Measurements from ENCODE around the gene CAMK1D. TPM values are rescaled to one million over a fixed set of nuclear protein-coding genes. Genes with fewer than 3 reads are reported as not detected.

Gene CAMK1D
- total and polyA plus RNA-seq, 8 donors = 1.4 to 26.9 (median 3.9) TPM

- no peak for DNase-seq
- Histone ChIP-seq H3K4me1 (peaks cover 0 to 5% (median 1%) of the 10 kb centered on the region in 4 donors), H3K27ac (no peak overlapping the region), H3K4me3 (no peak overlapping the region), H3K9me3 (peaks cover 0 to 12% (median 3%) of the 10 kb centered on the region in 4 donors), H3K27me3 (no peaks in the 10 kb centered on the region), H3K36me3 (no peaks in the 10 kb centered on the region)
- intact Hi-C loops (cut with DNase I; ENCODE audit: low total_unique reads) = no loop called here
- TF ChIP-seq EP300 (IDR thresholded peaks at IDR 0.05) (no peak), CTCF (IDR thresholded peaks at IDR 0.05) (no peak), POLR2AphosphoS5 (IDR thresholded peaks at IDR 0.05) (no peak), POLR2A (IDR thresholded peaks at IDR 0.05) (no peak)
- WGBS, 5 donors = 80 to 96% (median 90%) methylated on average over 3 of the region's 3 CpGs
Observed at GRCh38 chr10:12572281-12572680, 222.9 kb downstream of the CAMK1D start.

DNA sequence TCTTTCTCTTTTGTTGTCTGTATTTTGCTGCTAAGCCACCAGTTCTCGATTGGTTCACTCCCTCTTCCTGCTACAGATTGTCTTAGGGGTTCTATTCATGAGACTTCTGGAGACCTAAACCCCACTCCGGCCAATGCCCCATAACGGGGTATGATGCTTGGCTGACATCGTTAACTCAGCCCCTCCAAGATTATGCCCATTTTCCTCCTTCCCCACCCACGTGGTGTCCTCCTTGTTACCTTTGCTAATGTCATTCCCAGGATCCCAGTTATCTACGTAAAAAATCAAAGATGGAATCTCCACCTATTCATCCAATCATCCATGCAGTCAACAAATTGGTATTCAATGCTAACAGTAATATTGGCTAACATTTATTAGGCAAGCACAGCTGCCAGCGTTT lies 228.3 kb downstream of the CAMK1D start:
- Histone ChIP-seq H3K4me3 (no peak overlapping the region), H3K27ac (no peak overlapping the region), H3K27me3 (no peaks in the 10 kb centered on the region), H3K9me3 (peaks cover 0 to 12% (median 3%) of the 10 kb centered on the region in 4 donors), H3K36me3 (no peaks in the 10 kb centered on the region), H3K4me1 (peaks cover 0 to 8% (median 2%) of the 10 kb centered on the region in 4 donors)
- WGBS, 5 donors = 88 to 94% (median 93%) methylated on average over 7 of the region's 7 CpGs
- TF ChIP-seq EP300 (IDR thresholded peaks at IDR 0.05) (no peak), CTCF (IDR thresholded peaks at IDR 0.05) (no peak), POLR2A (IDR thresholded peaks at IDR 0.05) (no peak), POLR2AphosphoS5 (IDR thresholded peaks at IDR 0.05) (no peak)
- intact Hi-C loops (cut with DNase I; ENCODE audit: low total_unique reads) = no loop called here
- no peak for DNase-seq

- Histone ChIP-seq H3K4me1 (peaks cover 0 to 8% (median 2%) of the 10 kb centered on the region in 4 donors), H3K4me3 (no peak overlapping the region), H3K9me3 (peaks cover 0 to 12% (median 3%) of the 10 kb centered on the region in 4 donors), H3K36me3 (no peaks in the 10 kb centered on the region), H3K27ac (no peak overlapping the region), H3K27me3 (no peaks in the 10 kb centered on the region)
- peak in 1 of 2 donors; percentile 64 for DNase-seq
- TF ChIP-seq CTCF (IDR thresholded peaks at IDR 0.05) (no peak), POLR2AphosphoS5 (IDR thresholded peaks at IDR 0.05) (no peak), POLR2A (IDR thresholded peaks at IDR 0.05) (no peak), EP300 (IDR thresholded peaks at IDR 0.05) (no peak)
- intact Hi-C loops (cut with DNase I; ENCODE audit: low total_unique reads) = no loop called here
- WGBS, 5 donors = 29 to 50% (median 45%) methylated on average over 7 of the region's 7 CpGs
Observed at GRCh38 chr10:12579954-12580858, 230.9 kb downstream of the CAMK1D start.

- H3K9me3 ChIP-seq = no peaks in the 10 kb centered on the region
- TF ChIP-seq POLR2A (IDR thresholded peaks at IDR 0.05) (no peak), EP300 (IDR thresholded peaks at IDR 0.05) (no peak), POLR2AphosphoS5 (IDR thresholded peaks at IDR 0.05) (no peak), CTCF (IDR thresholded peaks at IDR 0.05) (no peak)
- WGBS, 5 donors = 93 to 97% (median 96%) methylated on average over 3 to 5 of the region's 5 CpGs
- H3K36me3 ChIP-seq = no peaks in the 10 kb centered on the region
- H3K27me3 ChIP-seq = no peaks in the 10 kb centered on the region
- DNase-seq = no peak
- intact Hi-C loops (cut with DNase I; ENCODE audit: low total_unique reads) = no loop called here
- H3K27ac ChIP-seq = no peak overlapping the region
- H3K4me1 ChIP-seq = peaks cover 0 to 24% (median 15%) of the 10 kb centered on the region in 4 donors
- H3K4me3 ChIP-seq = no peak overlapping the region
Observed at GRCh38 chr10:12583891-12584595, 234.7 kb downstream of the CAMK1D start.

Data from stomach (tissue), 9 donors.